Small intestine (tissue), 7 donors: ENCODE results near the gene PCDHA2. TPM values are rescaled to one million over a fixed set of nuclear protein-coding genes. Genes with fewer than 3 reads are reported as not detected.

Source experiments
- DNase-seq, 2 donors: peaks; one replicate each; pipeline versions ENCODE4 v3.0.0 to v3.0.0-alpha.2; 2013
- FAIRE-seq: peaks from 2 replicates; lab custom pipeline; 2012; peaks lifted over from hg19 to GRCh38; lab: Jason Lieb, UNC
- H3K27ac ChIP-seq, 3 donors: one replicate each; pipeline ENCODE4 v1.5.1; 2013; ENCODE audit warnings: low read length in 2 of 3, mild to moderate bottlenecking in 2 of 3, control low read depth in 1 of 3, inconsistent platforms in 1 of 3, low read depth in 1 of 3, moderate library complexity in 1 of 3
- H3K27me3 ChIP-seq, 3 donors: one replicate each; pipeline ENCODE4 v1.6.1; 2013; ENCODE audit warnings: low read length in 3 of 3, inconsistent platforms in 1 of 3; ENCODE audit not compliant: control insufficient read depth in 3 of 3, insufficient read depth in 3 of 3
- H3K36me3 ChIP-seq, 3 donors: one replicate each; pipeline ENCODE4 v1.6.1; 2013; ENCODE audit warnings: low read length in 3 of 3, inconsistent platforms in 1 of 3, low read depth in 1 of 3, mild to moderate bottlenecking in 1 of 3, moderate library complexity in 1 of 3; ENCODE audit not compliant: control insufficient read depth in 3 of 3, insufficient read depth in 2 of 3
- H3K4me1 ChIP-seq, 3 donors: one replicate each; pipeline ENCODE4 v1.6.1; 2013; ENCODE audit warnings: low read length in 2 of 3, inconsistent platforms in 1 of 3, low read depth in 1 of 3, mild to moderate bottlenecking in 1 of 3, moderate library complexity in 1 of 3; ENCODE audit not compliant: control insufficient read depth in 3 of 3, insufficient read depth in 2 of 3
- H3K4me3 ChIP-seq, 3 donors: one replicate each; pipeline ENCODE4 v1.5.1; 2013; ENCODE audit warnings: low read length in 3 of 3, control low read depth in 1 of 3, inconsistent platforms in 1 of 3, low read depth in 1 of 3, mild to moderate bottlenecking in 1 of 3, moderate library complexity in 1 of 3
- H3K9me3 ChIP-seq, 2 donors: one replicate each; pipeline ENCODE4 v1.6.1; 2013; ENCODE audit warnings: low read depth in 1 of 2, low read length in 1 of 2; ENCODE audit not compliant: control insufficient read depth in 2 of 2, insufficient read depth in 1 of 2
- WGBS, 3 donors: extraction: QIAGEN DNeasy Blood & Tissue Kit; methylation state at CpG; one replicate each; pipeline ENCODE4 v1.1.7; 2013; 5-methylcytosine and 5-hydroxymethylcytosine counted together
- polyA plus RNA-seq, 4 donors: library from polyadenylated mRNA; stranded (reverse) in 3 of 4; unstranded in 1 of 4; fragments of 200-250 nt in 3 of 4; fragments of 120-200 nt in 1 of 4; gene quantifications; one replicate each; pipeline versions ENCODE4 v1.2.1 to v1.2.3, GENCODE V29; 2013
- donor health status: healthy with polysubstance abuse.
- donor health status: control.
- donor health status: control.
- donor health status: Bipolar disorder and iron deficiency.
- donor health status: healthy.

Gene PCDHA2
- polyA plus RNA-seq, 4 donors, result 0.06 to 0.07 TPM; not detected in 2

DNA sequence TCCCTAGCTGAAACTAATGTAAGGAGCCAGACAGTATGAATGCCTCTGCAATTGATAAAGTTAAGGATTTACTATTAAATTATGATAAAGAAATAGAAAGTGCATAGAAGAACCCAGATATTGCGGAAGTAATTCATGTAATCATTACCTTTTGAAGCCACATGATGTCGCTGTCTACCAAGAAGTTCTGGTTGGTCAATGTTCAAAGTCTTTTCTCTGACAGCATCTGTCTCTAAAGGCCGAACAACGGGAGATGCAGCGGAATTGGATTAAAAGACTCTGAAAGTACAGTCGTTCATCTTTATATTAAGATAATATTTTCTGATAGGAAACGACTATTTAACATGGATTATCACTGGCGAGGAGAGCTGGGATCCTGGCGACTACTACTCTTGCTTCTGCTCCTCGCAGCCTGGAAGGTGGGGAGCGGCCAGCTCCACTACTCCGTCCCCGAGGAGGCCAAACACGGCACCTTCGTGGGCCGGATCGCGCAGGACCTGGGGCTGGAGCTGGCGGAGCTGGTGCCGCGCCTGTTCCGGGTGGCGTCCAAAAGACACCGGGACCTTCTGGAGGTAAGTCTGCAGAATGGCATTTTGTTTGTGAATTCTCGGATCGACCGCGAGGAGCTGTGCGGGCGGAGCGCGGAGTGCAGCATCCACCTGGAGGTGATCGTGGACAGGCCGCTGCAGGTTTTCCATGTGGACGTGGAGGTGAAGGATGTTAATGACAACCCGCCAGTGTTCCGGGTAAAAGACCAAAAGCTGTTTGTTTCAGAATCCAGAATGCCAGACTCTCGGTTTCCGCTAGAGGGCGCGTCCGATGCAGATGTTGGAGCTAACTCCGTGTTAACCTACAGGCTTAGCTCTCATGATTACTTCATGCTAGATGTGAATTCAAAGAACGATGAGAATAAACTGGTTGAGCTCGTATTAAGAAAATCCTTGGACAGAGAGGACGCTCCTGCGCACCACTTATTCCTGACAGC lies 46.6 kb downstream of the PCDHA2 start, which contains the start of gene PCDHA8:
TSS of gene PCDHA8 (plus strand) at position 210 of the 985 bp plus-strand sequence. CDS start at position 345, 135 bp downstream.
- Histone ChIP-seq H3K9me3 (peaks cover 0 to 34% of the 10 kb centered on the region in 2 donors), H3K4me3 (no peak within 1 kb of the TSS), H3K27ac (no peak within 1 kb of the TSS), H3K36me3 (no peaks in the 10 kb centered on the region), H3K27me3 (no peaks in the 10 kb centered on the region), H3K4me1 (no peaks in the 10 kb centered on the region)
- FAIRE-seq (no peak), DNase-seq (no peak)
- WGBS, 3 donors, result 24 to 48% (median 32%) methylated on average over 42 to 47 of the region's 47 CpGs

- WGBS, 3 donors, result 57 to 78% methylated on average over 87 of the region's 87 CpGs; no CpG with 5 or more reads in 1 of the 3 donors
- DNase-seq (no peak), FAIRE-seq (no peak)
- Histone ChIP-seq H3K4me1 (no peaks in the 10 kb centered on the region), H3K9me3 (peaks cover 0 to 26% of the 10 kb centered on the region in 2 donors), H3K36me3 (no peaks in the 10 kb centered on the region), H3K27me3 (no peaks in the 10 kb centered on the region), H3K4me3 (no peak overlapping the region), H3K27ac (no peak overlapping the region)
Observed at GRCh38 chr5:140842798-140843733, 48.4 kb downstream of the PCDHA2 start.

Other genes with a start within 250 kb of the PCDHA2 start
- gene EIF4EBP3, start 247.2 kb upstream of the PCDHA2 start, polyA plus RNA-seq, result 10 to 100 TPM; 20.2 to 100.0 (median 60.7) TPM
- gene SRA1, start 237.4 kb upstream of the PCDHA2 start, polyA plus RNA-seq, result 10 to 100 TPM; 19.0 to 49.9 (median 32.3) TPM
- 10 to 100 TPM in 3 of 4 donors, 1 to 10 TPM in 1; 9.5 to 22.9 (median 17.4) TPM for gene APBB3, start 230.3 kb upstream of the PCDHA2 start, polyA plus RNA-seq
- gene SLC35A4, start 230.0 kb upstream of the PCDHA2 start, polyA plus RNA-seq, result 10 to 100 TPM; 35.7 to 74.6 (median 57.9) TPM
- gene CD14, start 161.7 kb upstream of the PCDHA2 start, polyA plus RNA-seq, result 10 to 100 TPM in 1 of 4 donors, 1 to 10 TPM in 3; 3.1 to 30.3 (median 8.5) TPM
- gene TMCO6, start 155.4 kb upstream of the PCDHA2 start, polyA plus RNA-seq, result 10 to 100 TPM in 2 of 4 donors, 1 to 10 TPM in 2; 5.4 to 21.3 (median 9.9) TPM
- 100 to 1,000 TPM in 3 of 4 donors, 10 to 100 TPM in 1; 86.0 to 414 (median 240) TPM for gene NDUFA2, start 147.2 kb upstream of the PCDHA2 start, polyA plus RNA-seq
- gene IK, start 147.0 kb upstream of the PCDHA2 start, polyA plus RNA-seq, result 10 to 100 TPM; 60.0 to 96.6 (median 66.8) TPM
- 10 to 100 TPM; 20.3 to 28.9 (median 22.4) TPM for gene WDR55, start 129.9 kb upstream of the PCDHA2 start, polyA plus RNA-seq
- gene DND1, start 121.3 kb upstream of the PCDHA2 start, polyA plus RNA-seq, result 1 to 10 TPM in 3 of 4 donors, under 1 TPM in 1; 0.16 to 3.1 (median 1.9) TPM
- 10 to 100 TPM; 35.3 to 47.0 (median 40.7) TPM for gene HARS1, start 103.5 kb upstream of the PCDHA2 start, polyA plus RNA-seq
- gene HARS2, start 103.4 kb upstream of the PCDHA2 start, polyA plus RNA-seq, result 10 to 100 TPM; 21.8 to 38.0 (median 23.2) TPM
- 10 to 100 TPM; 50.3 to 79.2 (median 61.8) TPM for gene ZMAT2, start 94.4 kb upstream of the PCDHA2 start, polyA plus RNA-seq
- under 1 TPM in 2 of 4 donors, not detected in 2; 0.06 to 0.43 TPM for gene PCDHA1, start 8.7 kb upstream of the PCDHA2 start, polyA plus RNA-seq
- gene PCDHA3, start 6.2 kb downstream of the PCDHA2 start, polyA plus RNA-seq, result under 1 TPM in 2 of 4 donors, not detected in 2; 0.10 to 0.28 TPM
- gene PCDHA4, start 12.2 kb downstream of the PCDHA2 start, polyA plus RNA-seq, result under 1 TPM in 2 of 4 donors, not detected in 2; 0.19 to 0.57 TPM
- under 1 TPM in 2 of 4 donors, not detected in 2; 0.07 to 0.19 TPM for gene PCDHA5, start 26.8 kb downstream of the PCDHA2 start, polyA plus RNA-seq
- under 1 TPM in 2 of 4 donors, not detected in 2; 0.12 to 0.27 TPM for gene PCDHA6, start 33.1 kb downstream of the PCDHA2 start, polyA plus RNA-seq
- under 1 TPM in 2 of 4 donors, not detected in 2; 0.06 to 0.07 TPM for gene PCDHA7, start 39.4 kb downstream of the PCDHA2 start, polyA plus RNA-seq
- gene PCDHA8, start 46.3 kb downstream of the PCDHA2 start, polyA plus RNA-seq, result under 1 TPM in 2 of 4 donors, not detected in 2; 0.04 to 0.06 TPM
- under 1 TPM in 2 of 4 donors, not detected in 2; 0.01 to 0.06 TPM for gene PCDHA9, start 53.5 kb downstream of the PCDHA2 start, polyA plus RNA-seq
- under 1 TPM in 2 of 4 donors, not detected in 2; 0.04 to 0.13 TPM for gene PCDHA10, start 61.0 kb downstream of the PCDHA2 start, polyA plus RNA-seq
- under 1 TPM in 2 of 4 donors, not detected in 2; 0.09 to 0.21 TPM for gene PCDHA11, start 74.1 kb downstream of the PCDHA2 start, polyA plus RNA-seq
- under 1 TPM in 2 of 4 donors, not detected in 2; 0.01 to 0.03 TPM for gene PCDHA12, start 80.5 kb downstream of the PCDHA2 start, polyA plus RNA-seq
- under 1 TPM in 2 of 4 donors, not detected in 2; 0.03 to 0.06 TPM for gene PCDHA13, start 87.3 kb downstream of the PCDHA2 start, polyA plus RNA-seq
- under 1 TPM in 2 of 4 donors, not detected in 2; 0.10 to 0.27 TPM for gene PCDHAC1, start 131.4 kb downstream of the PCDHA2 start, polyA plus RNA-seq
- gene PCDHAC2, start 171.6 kb downstream of the PCDHA2 start, polyA plus RNA-seq, result under 1 TPM in 2 of 4 donors, not detected in 2; 0.22 to 0.72 TPM